Nephron (organoid): Measurements from ENCODE around the gene KRI1.
"Not testable (repeated sequence)": the region's sequence is repeated elsewhere in the genome, so short reads cannot be mapped to it uniquely, and the experiment has no call there.

Source experiments
- H3K27ac Mint-ChIP-seq, 3 experiments: 2 replicates each; pipeline ENCODE4 v1.8.0; 2020; ENCODE audit warnings: mixed read lengths in 3 of 3, mild to moderate bottlenecking in 2 of 3, moderate library complexity in 1 of 3
- H3K27me3 Mint-ChIP-seq: 2 replicates; pipeline ENCODE4 v1.8.0; 2021; ENCODE audit warnings: low read depth, mild to moderate bottlenecking, moderate library complexity, mixed read lengths
- H3K36me3 Mint-ChIP-seq: 2 replicates; pipeline ENCODE4 v1.8.0; 2020; ENCODE audit warnings: low read depth, mixed read lengths
- H3K4me1 Mint-ChIP-seq: 2 replicates; pipeline ENCODE4 v1.8.0; 2020; ENCODE audit warnings: mixed read lengths
- H3K4me3 Mint-ChIP-seq, 3 experiments: 2 replicates each; pipeline ENCODE4 v1.8.0; 2020; ENCODE audit warnings: mild to moderate bottlenecking in 3 of 3, mixed read lengths in 3 of 3, moderate library complexity in 2 of 3
- H3K9me3 Mint-ChIP-seq: 2 replicates; pipeline ENCODE4 v1.8.0; 2020; ENCODE audit warnings: mixed read lengths
- CTCF ChIP-seq, 3 experiments: fragments of 200-600 bp; sonication (generic); IDR thresholded peaks; one replicate each; pipeline ENCODE4 v1.5.0; 2021; ENCODE audit warnings: antibody characterized with exemption in 3 of 3; ENCODE audit not compliant: unreplicated experiment in 3 of 3

The KRI1 gene

GRCh38 chr19:10533646-10534386 lies 32.0 kb downstream of the KRI1 start:
- no peak overlapping the region for H3K4me3 Mint-ChIP-seq
- TF ChIP-seq CTCF (IDR thresholded peaks at IDR 0.05; ENCODE audit: unreplicated experiment in 3 of 3), result no peak
- peaks cover 3% of the 10 kb centered on the region for H3K9me3 Mint-ChIP-seq
- peak overlapping the region; percentile 59 to 91 (median 79) for H3K27ac Mint-ChIP-seq
- no peaks in the 10 kb centered on the region for H3K36me3 Mint-ChIP-seq
- H3K4me1 Mint-ChIP-seq, result peaks cover 6% of the 10 kb centered on the region
- no peaks in the 10 kb centered on the region for H3K27me3 Mint-ChIP-seq

- H3K4me1 Mint-ChIP-seq, result peaks cover 6% of the 10 kb centered on the region
- peaks cover 3% of the 10 kb centered on the region for H3K9me3 Mint-ChIP-seq
- no peak overlapping the region for H3K4me3 Mint-ChIP-seq
- no peaks in the 10 kb centered on the region for H3K27me3 Mint-ChIP-seq
- TF ChIP-seq CTCF (IDR thresholded peaks at IDR 0.05; ENCODE audit: unreplicated experiment in 3 of 3), result no peak
- H3K36me3 Mint-ChIP-seq, result no peaks in the 10 kb centered on the region
- H3K27ac Mint-ChIP-seq, result peak overlapping the region in 1 of 3 experiments; percentile 60
Measured at GRCh38 chr19:10532457-10532856, 33.4 kb downstream of the KRI1 start.

- not testable (repeated sequence) for H3K9me3 Mint-ChIP-seq, H3K36me3 Mint-ChIP-seq, H3K4me1 Mint-ChIP-seq, H3K27me3 Mint-ChIP-seq, H3K4me3 Mint-ChIP-seq, H3K27ac Mint-ChIP-seq
Measured at GRCh38 chr19:10526887-10527286, 38.9 kb downstream of the KRI1 start.

GRCh38 chr19:10525636-10526035 lies 40.2 kb downstream of the KRI1 start:
- H3K9me3 Mint-ChIP-seq, result no peaks in the 10 kb centered on the region
- H3K27ac Mint-ChIP-seq, result no peak overlapping the region
- no peaks in the 10 kb centered on the region for H3K36me3 Mint-ChIP-seq
- no peak for TF ChIP-seq CTCF (IDR thresholded peaks at IDR 0.05; ENCODE audit: unreplicated experiment in 3 of 3)
- no peak overlapping the region for H3K4me3 Mint-ChIP-seq
- no peaks in the 10 kb centered on the region for H3K4me1 Mint-ChIP-seq
- H3K27me3 Mint-ChIP-seq, result no peaks in the 10 kb centered on the region

GRCh38 chr19:10523135-10523636 lies 42.6 kb downstream of the KRI1 start:
- TF ChIP-seq CTCF (IDR thresholded peaks at IDR 0.05; ENCODE audit: unreplicated experiment in 3 of 3), result no peak
- Mint-ChIP-seq H3K4me3 (no peak overlapping the region), H3K27me3 (peaks cover 13% of the 10 kb centered on the region), H3K27ac (no peak overlapping the region), H3K36me3 (no peaks in the 10 kb centered on the region), H3K9me3 (no peaks in the 10 kb centered on the region), H3K4me1 (peaks cover 11% of the 10 kb centered on the region)

GRCh38 chr19:10521461-10522171 lies 44.2 kb downstream of the KRI1 start:
- TF ChIP-seq CTCF (IDR thresholded peaks at IDR 0.05; ENCODE audit: unreplicated experiment in 3 of 3), result no peak
- H3K4me3 Mint-ChIP-seq, result no peak overlapping the region
- H3K9me3 Mint-ChIP-seq, result no peaks in the 10 kb centered on the region
- peaks cover 18% of the 10 kb centered on the region for H3K27me3 Mint-ChIP-seq
- H3K27ac Mint-ChIP-seq, result no peak overlapping the region
- peaks cover 18% of the 10 kb centered on the region for H3K4me1 Mint-ChIP-seq
- H3K36me3 Mint-ChIP-seq, result no peaks in the 10 kb centered on the region
